Large intestine (tissue), 3 donors: ENCODE results near the gene ACRBP. TPM values are rescaled to one million over a fixed set of nuclear protein-coding genes. Genes with fewer than 3 reads are reported as not detected.

ENCODE experiments used
- DNase-seq, 2 donors: peaks; one replicate each; pipeline versions ENCODE4 v3.0.0 to v3.0.0-alpha.2; 2013
- H3K27ac ChIP-seq: one replicate; pipeline ENCODE4 v1.5.1; 2013; ENCODE audit warnings: low read length
- H3K27me3 ChIP-seq: 2 replicates; pipeline ENCODE4 v1.6.1; 2013; ENCODE audit warnings: low read length; ENCODE audit not compliant: control insufficient read depth, insufficient read depth
- H3K36me3 ChIP-seq: 2 replicates; pipeline ENCODE4 v1.6.1; 2013; ENCODE audit warnings: low read length; ENCODE audit not compliant: control insufficient read depth, insufficient read depth
- H3K4me1 ChIP-seq: one replicate; pipeline ENCODE4 v1.6.1; 2013; ENCODE audit warnings: low read length; ENCODE audit not compliant: control insufficient read depth, insufficient read depth
- H3K4me3 ChIP-seq: one replicate; pipeline ENCODE4 v1.5.1; 2013; ENCODE audit warnings: low read length
- H3K9me3 ChIP-seq: one replicate; pipeline ENCODE4 v1.6.1; 2013; ENCODE audit warnings: mild to moderate bottlenecking, low read depth, low read length, moderate library complexity; ENCODE audit not compliant: control insufficient read depth
- WGBS: methylation state at CpG from one replicate; pipeline ENCODE4 v1.1.5; 2013; ENCODE audit warnings: low lambda C conversion rate; ENCODE audit not compliant: insufficient coverage; 5-methylcytosine and 5-hydroxymethylcytosine counted together
- polyA plus RNA-seq: library from polyadenylated mRNA; unstranded; fragments of 120-200 nt; gene quantifications from one replicate; pipeline ENCODE4 v1.2.1, GENCODE V29; 2013

ACRBP gene
- polyA plus RNA-seq, 1 donor: 4.0 TPM

- WGBS: no CpG with 5 or more reads among the region's 18 CpGs
- Histone ChIP-seq H3K27me3 (no peaks in the 10 kb centered on the region), H3K4me1 (peaks cover 55% of the 10 kb centered on the region), H3K36me3 (no peaks in the 10 kb centered on the region), H3K9me3 (no peaks in the 10 kb centered on the region), H3K4me3 (peak within 1 kb of the TSS; percentile 25), H3K27ac (peak within 1 kb of the TSS; percentile 57)
- DNase-seq: peak; percentile 87 to 93
Observed at GRCh38 chr12:6635856-6636531, 11.2 kb downstream of the ACRBP start, which contains the start of gene LPAR5. TSS of gene LPAR5 (minus strand) at chr12:6635959. CDS start at chr12:6621248, 14,711 bp downstream.

- no peaks in the 10 kb centered on the region for H3K36me3 ChIP-seq
- no peaks in the 10 kb centered on the region for H3K27me3 ChIP-seq
- WGBS: no CpG with 5 or more reads among the region's 5 CpGs
- H3K4me1 ChIP-seq: peaks cover 61% of the 10 kb centered on the region
- H3K9me3 ChIP-seq: no peaks in the 10 kb centered on the region
- DNase-seq: peak; percentile 21 to 70
- peak overlapping the region; percentile 25 for H3K4me3 ChIP-seq
- H3K27ac ChIP-seq: peak overlapping the region; percentile 57
Observed at GRCh38 chr12:6635375-6635855, 11.8 kb downstream of the ACRBP start.

- Histone ChIP-seq H3K4me3 (no peak overlapping the region), H3K27me3 (no peaks in the 10 kb centered on the region), H3K36me3 (no peaks in the 10 kb centered on the region), H3K4me1 (peaks cover 48% of the 10 kb centered on the region), H3K27ac (peak overlapping the region; percentile 92), H3K9me3 (no peaks in the 10 kb centered on the region)
- WGBS: 70% methylated on average over 2 of the region's 21 CpGs
- peak; percentile 44 to 73 for DNase-seq
Observed at GRCh38 chr12:6632026-6632983, 14.9 kb downstream of the ACRBP start.

- H3K36me3 ChIP-seq: no peaks in the 10 kb centered on the region
- 90% methylated on average over 1 of the region's 3 CpGs for WGBS
- H3K9me3 ChIP-seq: no peaks in the 10 kb centered on the region
- H3K27me3 ChIP-seq: no peaks in the 10 kb centered on the region
- H3K4me1 ChIP-seq: peaks cover 52% of the 10 kb centered on the region
- peak; percentile 93 to 97 for DNase-seq
- peak overlapping the region; percentile 92 for H3K27ac ChIP-seq
- H3K4me3 ChIP-seq: peak overlapping the region; percentile 36
Observed at GRCh38 chr12:6631549-6631961, 15.7 kb downstream of the ACRBP start.

- Histone ChIP-seq H3K36me3 (no peaks in the 10 kb centered on the region), H3K4me3 (peak overlapping the region; percentile 36), H3K27ac (peak overlapping the region; percentile 92), H3K4me1 (peaks cover 44% of the 10 kb centered on the region), H3K9me3 (no peaks in the 10 kb centered on the region), H3K27me3 (no peaks in the 10 kb centered on the region)
- no peak for DNase-seq
- no CpG with 5 or more reads among the region's 5 CpGs for WGBS
Observed at GRCh38 chr12:6630736-6631135, 16.5 kb downstream of the ACRBP start.

- Histone ChIP-seq H3K27ac (no peak overlapping the region), H3K36me3 (peaks cover 2% of the 10 kb centered on the region), H3K4me1 (peaks cover 27% of the 10 kb centered on the region), H3K27me3 (no peaks in the 10 kb centered on the region), H3K9me3 (no peaks in the 10 kb centered on the region), H3K4me3 (no peak overlapping the region)
- DNase-seq: no peak
- 70% methylated on average over 2 of the region's 7 CpGs for WGBS
Observed at GRCh38 chr12:6627616-6628015, 19.6 kb downstream of the ACRBP start.

- no CpG with 5 or more reads among the region's 8 CpGs for WGBS
- DNase-seq: peak; percentile 61 to 79
- Histone ChIP-seq H3K27ac (peak overlapping the region; percentile 37), H3K27me3 (no peaks in the 10 kb centered on the region), H3K9me3 (no peaks in the 10 kb centered on the region), H3K4me1 (peaks cover 19% of the 10 kb centered on the region), H3K4me3 (no peak overlapping the region), H3K36me3 (peaks cover 2% of the 10 kb centered on the region)
Observed at GRCh38 chr12:6626654-6627283, 20.5 kb downstream of the ACRBP start.

- DNase-seq: no peak
- H3K4me1 ChIP-seq: no peaks in the 10 kb centered on the region
- peaks cover 5% of the 10 kb centered on the region for H3K36me3 ChIP-seq
- WGBS: no CpG with 5 or more reads among the region's 29 CpGs
- no peak overlapping the region for H3K27ac ChIP-seq
- peaks cover 3% of the 10 kb centered on the region for H3K27me3 ChIP-seq
- no peaks in the 10 kb centered on the region for H3K9me3 ChIP-seq
- H3K4me3 ChIP-seq: no peak overlapping the region
Observed at GRCh38 chr12:6620885-6621274, 26.4 kb downstream of the ACRBP start.

- peak overlapping the region; percentile 19 for H3K4me3 ChIP-seq
- no CpG with 5 or more reads among the region's 88 CpGs for WGBS
- H3K4me1 ChIP-seq: no peaks in the 10 kb centered on the region
- no peaks in the 10 kb centered on the region for H3K9me3 ChIP-seq
- peaks cover 3% of the 10 kb centered on the region for H3K27me3 ChIP-seq
- H3K27ac ChIP-seq: no peak overlapping the region
- peak; percentile 67 to 70 for DNase-seq
- H3K36me3 ChIP-seq: peaks cover 5% of the 10 kb centered on the region
Observed at GRCh38 chr12:6620137-6620884, 26.9 kb downstream of the ACRBP start.
